ENCODE data around the gene FHIT.

- TF ChIP-seq ZNF274 (IDR thresholded peaks at IDR 0.05; ENCODE audit: low read depth, low read length) (no peak), SUZ12 (IDR thresholded peaks at IDR 0.05; ENCODE audit: extremely low read depth, insufficient read depth, insufficient read length) (no peak)
These were observed 1500.9 kb downstream of the FHIT start for GRCh38 chr3:59750391-59750790.
